Mammary epithelial cell (primary cell): ENCODE data around the gene SPATA31D1.

Experiments used
- EZH2 ChIP-seq: IDR thresholded peaks from 2 replicates; pipeline ENCODE4 v1.6.1; 2012; ENCODE audit warnings: low read length, inconsistent platforms, borderline replicate concordance
- TF ChIP-seq, protein P1 (sequence below), 2 donors: IDR thresholded peaks in 1 of 2; conservative IDR thresholded peaks in 1 of 2; 2 replicates each; pipeline ENCODE4 v1.5.1; 2011 to 2012; ENCODE audit warnings: inconsistent platforms in 2 of 2, low read length in 2 of 2, mild to moderate bottlenecking in 2 of 2, control low read depth in 1 of 2, low read depth in 1 of 2; ENCODE audit not compliant: insufficient read depth in 1 of 2; ENCODE audit errors: extremely low read depth in 1 of 2

DNA sequence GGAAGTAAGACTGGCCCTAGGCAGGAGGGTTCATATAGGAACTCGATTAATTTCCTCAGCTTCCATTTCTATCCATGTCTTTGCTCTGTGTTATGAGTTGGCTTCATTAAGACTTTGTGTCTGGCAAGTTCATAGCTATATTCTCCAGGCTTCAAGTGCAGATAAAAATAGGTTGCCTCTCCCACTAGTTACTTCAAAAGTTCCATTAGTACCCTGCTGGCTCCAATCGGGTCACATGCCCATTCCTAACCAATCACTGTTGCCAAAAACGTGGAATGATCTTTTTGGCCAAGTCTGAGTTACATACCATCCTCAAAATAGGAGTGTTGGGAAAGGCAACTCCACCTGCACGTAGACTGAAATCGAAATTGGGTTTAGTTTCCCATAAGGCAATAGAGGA, 13.8 kb upstream of the SPATA31D1 start:
- TF ChIP-seq, protein P1, sequence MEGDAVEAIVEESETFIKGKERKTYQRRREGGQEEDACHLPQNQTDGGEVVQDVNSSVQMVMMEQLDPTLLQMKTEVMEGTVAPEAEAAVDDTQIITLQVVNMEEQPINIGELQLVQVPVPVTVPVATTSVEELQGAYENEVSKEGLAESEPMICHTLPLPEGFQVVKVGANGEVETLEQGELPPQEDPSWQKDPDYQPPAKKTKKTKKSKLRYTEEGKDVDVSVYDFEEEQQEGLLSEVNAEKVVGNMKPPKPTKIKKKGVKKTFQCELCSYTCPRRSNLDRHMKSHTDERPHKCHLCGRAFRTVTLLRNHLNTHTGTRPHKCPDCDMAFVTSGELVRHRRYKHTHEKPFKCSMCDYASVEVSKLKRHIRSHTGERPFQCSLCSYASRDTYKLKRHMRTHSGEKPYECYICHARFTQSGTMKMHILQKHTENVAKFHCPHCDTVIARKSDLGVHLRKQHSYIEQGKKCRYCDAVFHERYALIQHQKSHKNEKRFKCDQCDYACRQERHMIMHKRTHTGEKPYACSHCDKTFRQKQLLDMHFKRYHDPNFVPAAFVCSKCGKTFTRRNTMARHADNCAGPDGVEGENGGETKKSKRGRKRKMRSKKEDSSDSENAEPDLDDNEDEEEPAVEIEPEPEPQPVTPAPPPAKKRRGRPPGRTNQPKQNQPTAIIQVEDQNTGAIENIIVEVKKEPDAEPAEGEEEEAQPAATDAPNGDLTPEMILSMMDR (conservative IDR thresholded peaks at IDR 0.05 in 1 of 2, IDR thresholded peaks at IDR 0.05 in 1 of 2; ENCODE audit: extremely low read depth in 1 of 2, insufficient read depth in 1 of 2, low read depth in 1 of 2, low read length in 2 of 2): no peak
- TF ChIP-seq EZH2: no peak
